HEK293 (cell line): ENCODE results near the gene SYNJ2.

Source experiments
- CTCF ChIA-PET: fragments of 350-600 bp; formaldehyde crosslinking; extraction: SDS; loops from one replicate; lab custom pipeline; 2021; ENCODE audit warnings: antibody characterized with exemption; lab: Yijun Ruan, JAX
- POLR2A ChIA-PET: fragments of 300-600 bp; formaldehyde crosslinking; extraction: SDS; loops from one replicate; lab custom pipeline; 2020; ENCODE audit warnings: antibody characterized with exemption, inconsistent platforms; lab: Yijun Ruan, JAX
- H3K27ac ChIP-seq: fragments of 200-500 bp; sonication (Bioruptor generic); 2 replicates; pipeline ENCODE4 v1.5.1; 2014; ENCODE audit warnings: low read depth, low read length, control low read depth, inconsistent platforms; ENCODE audit errors: extremely low read depth
- H3K36me3 ChIP-seq, 2 experiments: fragments of 200-500 bp in 1 of 2; sonication (Bioruptor generic) in 1 of 2; 1 replicate in 1 of 2; 2 replicates in 1 of 2; pipeline ENCODE4 v1.5.1; 2014 to 2017; ENCODE audit warnings: inconsistent platforms in 2 of 2, low read length in 2 of 2; ENCODE audit not compliant: control insufficient read depth in 2 of 2, insufficient read depth in 1 of 2
- H3K4me1 ChIP-seq: fragments of 200-500 bp; sonication (Bioruptor generic); 2 replicates; pipeline ENCODE4 v1.5.1; 2014; ENCODE audit warnings: mild to moderate bottlenecking, low read length, inconsistent platforms; ENCODE audit not compliant: control insufficient read depth, insufficient read depth
- H3K4me3 ChIP-seq: 2 replicates; pipeline ENCODE4 v1.5.1; 2011; ENCODE audit warnings: low read depth, mild to moderate bottlenecking, control low read depth, low read length, moderate library complexity
- H3K9me3 ChIP-seq: fragments of 200-500 bp; sonication (Bioruptor generic); 2 replicates; pipeline ENCODE4 v1.5.1; 2014; ENCODE audit warnings: low read depth, low read length, inconsistent platforms; ENCODE audit not compliant: control insufficient read depth, insufficient read depth
- HOXD13 ChIP-seq: sonication (generic); formaldehyde crosslinking; IDR thresholded peaks from 2 replicates; pipeline ENCODE4 v1.8.0; 2022; ENCODE audit warnings: missing genetic modification reagents, borderline replicate concordance
- KLF10 ChIP-seq: fragments of 450-650 bp; IDR thresholded peaks from 2 replicates; pipeline ENCODE4 v1.5.1; 2018; ENCODE audit warnings: missing biosample characterization, mild to moderate bottlenecking, missing genetic modification characterization
- KLF9 ChIP-seq: fragments of 450-650 bp; formaldehyde crosslinking; IDR thresholded peaks from 2 replicates; pipeline ENCODE4 v1.5.1; 2016; ENCODE audit warnings: missing biosample characterization, missing genetic modification characterization, low read depth
- SCRT1 ChIP-seq: fragments of 450-650 bp; formaldehyde crosslinking; IDR thresholded peaks from 2 replicates; pipeline ENCODE4 v1.5.1; 2016; ENCODE audit warnings: missing biosample characterization, missing genetic modification characterization, borderline replicate concordance
- TCF7L2 ChIP-seq: IDR thresholded peaks from 2 replicates; pipeline ENCODE4 v1.6.1; 2011; ENCODE audit warnings: low read depth, mild to moderate bottlenecking, inconsistent platforms, low read length, moderate library complexity, borderline replicate concordance
- ZBTB21 ChIP-seq: fragments of 450-650 bp; formaldehyde crosslinking; IDR thresholded peaks from 2 replicates; pipeline ENCODE4 v1.5.1; 2017; ENCODE audit warnings: missing biosample characterization, missing genetic modification characterization
- ZBTB48 ChIP-seq: fragments of 450-650 bp; formaldehyde crosslinking; IDR thresholded peaks from 2 replicates; pipeline ENCODE4 v1.5.1; 2016; ENCODE audit warnings: missing biosample characterization, missing genetic modification characterization
- ZNF132 ChIP-seq: fragments of 450-650 bp; formaldehyde crosslinking; IDR thresholded peaks from 2 replicates; pipeline ENCODE4 v1.5.1; 2017; ENCODE audit warnings: missing biosample characterization, missing genetic modification characterization, borderline replicate concordance
- ZNF202 ChIP-seq: fragments of 450-650 bp; formaldehyde crosslinking; IDR thresholded peaks from 2 replicates; pipeline ENCODE4 v1.5.1; 2016; ENCODE audit warnings: missing biosample characterization, missing genetic modification characterization, borderline replicate concordance
- ZNF248 ChIP-seq: fragments of 450-650 bp; formaldehyde crosslinking; IDR thresholded peaks from 2 replicates; pipeline ENCODE4 v1.5.1; 2017; ENCODE audit warnings: missing biosample characterization, missing genetic modification characterization
- ZNF292 ChIP-seq: fragments of 450-650 bp; formaldehyde crosslinking; IDR thresholded peaks from 2 replicates; pipeline ENCODE4 v1.5.1; 2016; ENCODE audit warnings: low read depth, missing biosample characterization, missing genetic modification characterization, borderline replicate concordance
- ZNF501 ChIP-seq: fragments of 450-650 bp; formaldehyde crosslinking; IDR thresholded peaks from 2 replicates; pipeline ENCODE4 v1.5.1; 2016; ENCODE audit warnings: missing biosample characterization, missing genetic modification characterization
- ZNF514 ChIP-seq: fragments of 450-650 bp; formaldehyde crosslinking; IDR thresholded peaks from 2 replicates; pipeline ENCODE4 v1.5.1; 2016; ENCODE audit warnings: missing biosample characterization, missing genetic modification characterization
- ZNF529 ChIP-seq: fragments of 450-650 bp; formaldehyde crosslinking; IDR thresholded peaks from 2 replicates; pipeline ENCODE4 v1.5.1; 2017; ENCODE audit warnings: missing genetic modification characterization, missing biosample characterization; ENCODE audit not compliant: insufficient replicate concordance
- ZNF548 ChIP-seq: fragments of 450-650 bp; formaldehyde crosslinking; IDR thresholded peaks from 2 replicates; pipeline ENCODE4 v1.5.1; 2016; ENCODE audit warnings: missing biosample characterization, missing genetic modification characterization
- ZNF560 ChIP-seq: fragments of 450-650 bp; formaldehyde crosslinking; IDR thresholded peaks from 2 replicates; pipeline ENCODE4 v1.5.1; 2017; ENCODE audit warnings: missing biosample characterization, missing genetic modification characterization, borderline replicate concordance
- ZNF600 ChIP-seq: fragments of 450-650 bp; formaldehyde crosslinking; IDR thresholded peaks from 2 replicates; pipeline ENCODE4 v1.5.1; 2016; ENCODE audit warnings: missing biosample characterization, missing genetic modification characterization
- ZNF837 ChIP-seq: fragments of 450-650 bp; formaldehyde crosslinking; IDR thresholded peaks from 2 replicates; pipeline ENCODE4 v1.5.1; 2016; ENCODE audit warnings: missing biosample characterization, missing genetic modification characterization
- TF ChIP-seq, protein P1 (sequence below): fragments of 450-650 bp; formaldehyde crosslinking; IDR thresholded peaks from 2 replicates; pipeline ENCODE4 v1.5.1; 2016; ENCODE audit warnings: missing biosample characterization, missing genetic modification characterization, low read depth
- TF ChIP-seq, protein P2 (sequence below): fragments of 450-650 bp; IDR thresholded peaks from 2 replicates; pipeline ENCODE4 v1.5.1; 2018; ENCODE audit warnings: missing biosample characterization, mild to moderate bottlenecking, missing genetic modification characterization
- TF ChIP-seq, protein P3 (sequence below): fragments of 450-650 bp; formaldehyde crosslinking; IDR thresholded peaks from 2 replicates; pipeline ENCODE4 v1.5.1; 2016; ENCODE audit warnings: missing biosample characterization, missing genetic modification characterization, low read depth

SYNJ2 gene

DNA sequence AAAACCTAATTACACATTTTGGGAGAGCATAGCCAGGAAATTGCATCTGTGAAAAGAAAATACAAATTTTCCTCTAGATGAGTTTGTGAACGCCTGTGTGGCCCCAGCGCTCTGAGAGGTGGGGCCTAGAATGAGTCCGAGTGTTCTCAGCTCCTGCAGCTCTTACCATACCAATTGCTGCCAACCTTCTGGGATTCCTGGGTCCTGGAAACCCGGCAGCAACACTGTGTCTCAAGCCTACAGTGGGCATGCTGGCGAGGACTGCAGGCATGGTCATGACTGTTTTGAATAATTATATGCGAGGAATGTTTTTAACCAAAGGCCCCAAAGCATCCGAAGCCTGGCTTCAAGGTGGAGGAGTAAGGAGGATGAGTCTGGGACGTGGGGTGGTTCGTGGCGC lies 96.0 kb downstream of the SYNJ2 start:
- H3K4me1 ChIP-seq: no peaks in the 10 kb centered on the region
- peaks cover 20 to 84% of the 10 kb centered on the region in 2 experiments for H3K36me3 ChIP-seq
- H3K9me3 ChIP-seq: no peaks in the 10 kb centered on the region
- POLR2A ChIA-PET: no interaction called here
- CTCF ChIA-PET: interaction anchor here (1.6 kb wide), 1 partner anchor 411 kb away, joined by 3 read pairs; no protein-coding TSS in a partner anchor
- no peak overlapping the region for H3K4me3 ChIP-seq
- no peak for TF ChIP-seq KLF10 (tag by site-specific recombination)
- H3K27ac ChIP-seq: no peak overlapping the region

DNA sequence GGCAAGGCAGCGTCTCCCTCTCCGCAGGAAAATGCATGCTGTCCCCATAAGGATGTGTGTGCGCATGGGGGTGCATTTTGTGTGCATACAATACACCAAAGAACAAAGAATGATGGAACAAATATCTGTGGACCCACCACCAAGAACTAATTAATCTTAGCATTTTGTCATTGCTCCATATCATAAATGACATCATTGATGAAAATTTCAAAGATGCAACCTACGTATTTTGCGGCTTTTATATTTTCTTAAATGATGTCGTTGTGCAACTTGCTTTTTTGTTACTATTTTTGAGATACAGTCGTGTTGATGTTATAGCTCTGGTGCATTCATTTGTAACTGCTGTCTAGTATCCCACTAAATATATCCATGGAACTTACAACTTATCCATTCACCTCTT lies 96.7 kb downstream of the SYNJ2 start:
- ChIA-PET POLR2A (no interaction called here), CTCF (interaction anchor here (0.7 kb wide), 1 partner anchor 200 kb away, joined by 4 read pairs; no protein-coding TSS in a partner anchor)
- Histone ChIP-seq H3K4me1 (no peaks in the 10 kb centered on the region), H3K36me3 (peaks cover 20 to 91% of the 10 kb centered on the region in 2 experiments), H3K9me3 (no peaks in the 10 kb centered on the region), H3K4me3 (no peak overlapping the region), H3K27ac (no peak overlapping the region)
- no peak for TF ChIP-seq KLF10 (tag by site-specific recombination)
- TF ChIP-seq, protein P1, sequence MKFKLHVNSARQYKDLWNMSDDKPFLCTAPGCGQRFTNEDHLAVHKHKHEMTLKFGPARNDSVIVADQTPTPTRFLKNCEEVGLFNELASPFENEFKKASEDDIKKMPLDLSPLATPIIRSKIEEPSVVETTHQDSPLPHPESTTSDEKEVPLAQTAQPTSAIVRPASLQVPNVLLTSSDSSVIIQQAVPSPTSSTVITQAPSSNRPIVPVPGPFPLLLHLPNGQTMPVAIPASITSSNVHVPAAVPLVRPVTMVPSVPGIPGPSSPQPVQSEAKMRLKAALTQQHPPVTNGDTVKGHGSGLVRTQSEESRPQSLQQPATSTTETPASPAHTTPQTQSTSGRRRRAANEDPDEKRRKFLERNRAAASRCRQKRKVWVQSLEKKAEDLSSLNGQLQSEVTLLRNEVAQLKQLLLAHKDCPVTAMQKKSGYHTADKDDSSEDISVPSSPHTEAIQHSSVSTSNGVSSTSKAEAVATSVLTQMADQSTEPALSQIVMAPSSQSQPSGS (tag by site-specific recombination): peak; percentile 74

DNA sequence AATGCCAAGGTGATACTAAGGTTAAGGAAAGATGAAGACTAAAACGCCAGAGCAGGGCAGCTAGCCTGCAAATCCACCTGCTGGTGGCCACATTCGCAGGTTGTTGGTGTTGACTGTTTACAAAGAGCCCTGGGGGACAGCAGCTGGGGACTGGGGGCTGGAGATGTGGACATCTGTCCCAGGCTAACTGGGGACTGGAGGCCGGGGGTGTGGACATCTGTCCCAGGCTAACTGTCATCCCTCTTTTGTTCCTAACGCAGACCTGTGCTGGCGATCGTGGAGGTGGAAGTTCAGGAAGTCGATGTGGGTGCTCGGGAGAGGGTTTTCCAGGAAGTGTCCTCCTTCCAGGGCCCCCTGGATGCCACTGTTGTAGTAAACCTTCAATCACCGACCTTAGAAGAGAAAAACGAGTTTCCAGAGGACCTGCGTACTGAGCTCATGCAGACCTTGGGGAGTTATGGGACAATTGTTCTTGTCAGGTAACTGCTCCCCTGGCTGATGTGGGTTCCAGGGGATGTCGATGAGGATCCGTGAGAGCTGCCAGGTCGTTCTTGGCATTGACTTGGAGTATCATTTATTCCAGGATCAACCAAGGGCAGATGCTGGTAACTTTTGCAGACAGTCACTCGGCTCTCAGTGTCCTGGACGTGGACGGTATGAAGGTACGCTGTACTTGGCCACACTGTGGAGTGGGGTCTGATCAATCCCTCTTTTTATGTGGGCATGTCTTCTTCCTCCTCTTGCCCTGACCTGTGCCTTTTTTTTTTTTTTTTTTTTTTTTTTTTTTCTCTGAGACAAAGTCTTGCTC lies 99.4 kb downstream of the SYNJ2 start:
- ChIA-PET CTCF (interaction anchor here (1.0 to 2.0 kb wide), 2 partner anchors 9 to 54 kb away, joined by 3 to 10 read pairs; no protein-coding TSS in a partner anchor), POLR2A (interaction anchor here (0.6 kb wide), 1 partner anchor 425 kb away, joined by 3 read pairs; no protein-coding TSS in a partner anchor)
- H3K4me3 ChIP-seq: no peak overlapping the region
- no peaks in the 10 kb centered on the region for H3K4me1 ChIP-seq
- H3K9me3 ChIP-seq: no peaks in the 10 kb centered on the region
- peaks cover 30 to 92% of the 10 kb centered on the region in 2 experiments for H3K36me3 ChIP-seq
- H3K27ac ChIP-seq: no peak overlapping the region
- TF ChIP-seq ZNF548: no peak
- no peak for TF ChIP-seq ZNF132 (tag by site-specific recombination)
- TF ChIP-seq ZNF529 (tag by site-specific recombination): no peak
- no peak for TF ChIP-seq ZNF600 (tag by site-specific recombination)
- no peak for TF ChIP-seq TCF7L2
- no peak for TF ChIP-seq ZNF202 (tag by site-specific recombination)
- TF ChIP-seq, protein P2, sequence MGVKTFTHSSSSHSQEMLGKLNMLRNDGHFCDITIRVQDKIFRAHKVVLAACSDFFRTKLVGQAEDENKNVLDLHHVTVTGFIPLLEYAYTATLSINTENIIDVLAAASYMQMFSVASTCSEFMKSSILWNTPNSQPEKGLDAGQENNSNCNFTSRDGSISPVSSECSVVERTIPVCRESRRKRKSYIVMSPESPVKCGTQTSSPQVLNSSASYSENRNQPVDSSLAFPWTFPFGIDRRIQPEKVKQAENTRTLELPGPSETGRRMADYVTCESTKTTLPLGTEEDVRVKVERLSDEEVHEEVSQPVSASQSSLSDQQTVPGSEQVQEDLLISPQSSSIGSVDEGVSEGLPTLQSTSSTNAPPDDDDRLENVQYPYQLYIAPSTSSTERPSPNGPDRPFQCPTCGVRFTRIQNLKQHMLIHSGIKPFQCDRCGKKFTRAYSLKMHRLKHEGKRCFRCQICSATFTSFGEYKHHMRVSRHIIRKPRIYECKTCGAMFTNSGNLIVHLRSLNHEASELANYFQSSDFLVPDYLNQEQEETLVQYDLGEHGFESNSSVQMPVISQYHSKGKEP (tag by site-specific recombination): no peak
- no peak for TF ChIP-seq ZNF292 (tag by site-specific recombination)
- no peak for TF ChIP-seq ZNF560 (tag by site-specific recombination)
- no peak for TF ChIP-seq KLF9 (tag by site-specific recombination)
- no peak for TF ChIP-seq ZNF248 (tag by site-specific recombination)
- no peak for TF ChIP-seq HOXD13 (CRISPR knock-in tag)
- no peak for TF ChIP-seq SCRT1 (tag by site-specific recombination)
- TF ChIP-seq ZNF501 (tag by site-specific recombination): no peak
- no peak for TF ChIP-seq ZBTB21 (tag by site-specific recombination)
- no peak for TF ChIP-seq ZNF514 (tag by site-specific recombination)
- no peak for TF ChIP-seq ZBTB48 (tag by site-specific recombination)
- TF ChIP-seq, protein P3, sequence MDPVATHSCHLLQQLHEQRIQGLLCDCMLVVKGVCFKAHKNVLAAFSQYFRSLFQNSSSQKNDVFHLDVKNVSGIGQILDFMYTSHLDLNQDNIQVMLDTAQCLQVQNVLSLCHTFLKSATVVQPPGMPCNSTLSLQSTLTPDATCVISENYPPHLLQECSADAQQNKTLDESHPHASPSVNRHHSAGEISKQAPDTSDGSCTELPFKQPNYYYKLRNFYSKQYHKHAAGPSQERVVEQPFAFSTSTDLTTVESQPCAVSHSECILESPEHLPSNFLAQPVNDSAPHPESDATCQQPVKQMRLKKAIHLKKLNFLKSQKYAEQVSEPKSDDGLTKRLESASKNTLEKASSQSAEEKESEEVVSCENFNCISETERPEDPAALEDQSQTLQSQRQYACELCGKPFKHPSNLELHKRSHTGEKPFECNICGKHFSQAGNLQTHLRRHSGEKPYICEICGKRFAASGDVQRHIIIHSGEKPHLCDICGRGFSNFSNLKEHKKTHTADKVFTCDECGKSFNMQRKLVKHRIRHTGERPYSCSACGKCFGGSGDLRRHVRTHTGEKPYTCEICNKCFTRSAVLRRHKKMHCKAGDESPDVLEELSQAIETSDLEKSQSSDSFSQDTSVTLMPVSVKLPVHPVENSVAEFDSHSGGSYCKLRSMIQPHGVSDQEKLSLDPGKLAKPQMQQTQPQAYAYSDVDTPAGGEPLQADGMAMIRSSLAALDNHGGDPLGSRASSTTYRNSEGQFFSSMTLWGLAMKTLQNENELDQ (tag by site-specific recombination): no peak
- TF ChIP-seq ZNF837 (tag by site-specific recombination): no peak
